GM10248 (cell line): ENCODE data around the gene LTBP1.

ENCODE experiments used
- CTCF ChIA-PET: fragments of 300-600 bp; sonication (Branson Sonifier 250); formaldehyde crosslinking; extraction: SDS; loops from one replicate; lab custom pipeline; 2021; ENCODE audit warnings: antibody characterized with exemption; lab: Yijun Ruan, JAX
- POLR2A ChIA-PET: fragments of 350-650 bp; sonication (Branson Sonifier 250); formaldehyde crosslinking; extraction: SDS; loops from one replicate; lab custom pipeline; 2020; ENCODE audit warnings: antibody characterized with exemption; lab: Yijun Ruan, JAX
- DNase-seq: peaks from one replicate; pipeline ENCODE4 v3.0.0; 2012; ENCODE audit errors: extremely low spot score
- TF ChIP-seq, protein P1 (sequence below): IDR thresholded peaks from 2 replicates; pipeline ENCODE4 v1.5.1; 2012; ENCODE audit warnings: mild to moderate bottlenecking, low read depth; ENCODE audit errors: extremely low read depth, missing control alignments, control extremely low read depth

Gene LTBP1

DNA sequence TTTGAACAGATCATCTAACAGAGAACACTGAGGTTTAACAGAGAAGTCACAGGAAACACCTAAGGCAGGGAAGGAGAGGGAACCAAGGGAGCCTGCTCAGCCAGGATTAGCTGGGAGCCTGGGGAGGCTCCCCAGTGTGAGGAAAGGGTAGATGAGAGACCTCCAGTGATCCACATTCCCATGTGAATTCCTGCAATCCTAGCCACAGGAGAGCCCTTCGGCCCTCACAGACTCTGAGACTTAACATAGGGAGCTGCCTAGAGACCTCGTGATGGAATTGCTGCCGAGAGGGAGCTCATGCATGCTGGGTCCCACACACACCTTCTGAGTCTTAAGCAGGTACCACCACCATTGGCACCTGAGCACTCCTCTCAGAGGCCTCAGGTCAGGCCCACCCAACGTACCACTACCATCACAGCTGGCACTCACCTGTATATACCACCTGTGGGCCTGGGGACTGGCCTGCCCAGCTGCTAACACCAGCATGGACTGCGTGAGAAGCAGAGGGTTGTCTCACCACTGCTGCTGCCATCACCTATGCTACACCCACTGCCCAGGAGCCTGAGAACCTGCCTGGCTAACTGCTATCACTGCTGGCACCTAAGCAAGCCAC, 303.8 kb downstream of the LTBP1 start:
- TF ChIP-seq, protein P1, sequence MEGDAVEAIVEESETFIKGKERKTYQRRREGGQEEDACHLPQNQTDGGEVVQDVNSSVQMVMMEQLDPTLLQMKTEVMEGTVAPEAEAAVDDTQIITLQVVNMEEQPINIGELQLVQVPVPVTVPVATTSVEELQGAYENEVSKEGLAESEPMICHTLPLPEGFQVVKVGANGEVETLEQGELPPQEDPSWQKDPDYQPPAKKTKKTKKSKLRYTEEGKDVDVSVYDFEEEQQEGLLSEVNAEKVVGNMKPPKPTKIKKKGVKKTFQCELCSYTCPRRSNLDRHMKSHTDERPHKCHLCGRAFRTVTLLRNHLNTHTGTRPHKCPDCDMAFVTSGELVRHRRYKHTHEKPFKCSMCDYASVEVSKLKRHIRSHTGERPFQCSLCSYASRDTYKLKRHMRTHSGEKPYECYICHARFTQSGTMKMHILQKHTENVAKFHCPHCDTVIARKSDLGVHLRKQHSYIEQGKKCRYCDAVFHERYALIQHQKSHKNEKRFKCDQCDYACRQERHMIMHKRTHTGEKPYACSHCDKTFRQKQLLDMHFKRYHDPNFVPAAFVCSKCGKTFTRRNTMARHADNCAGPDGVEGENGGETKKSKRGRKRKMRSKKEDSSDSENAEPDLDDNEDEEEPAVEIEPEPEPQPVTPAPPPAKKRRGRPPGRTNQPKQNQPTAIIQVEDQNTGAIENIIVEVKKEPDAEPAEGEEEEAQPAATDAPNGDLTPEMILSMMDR, result no peak
- CTCF ChIA-PET, result no interaction called here

DNA sequence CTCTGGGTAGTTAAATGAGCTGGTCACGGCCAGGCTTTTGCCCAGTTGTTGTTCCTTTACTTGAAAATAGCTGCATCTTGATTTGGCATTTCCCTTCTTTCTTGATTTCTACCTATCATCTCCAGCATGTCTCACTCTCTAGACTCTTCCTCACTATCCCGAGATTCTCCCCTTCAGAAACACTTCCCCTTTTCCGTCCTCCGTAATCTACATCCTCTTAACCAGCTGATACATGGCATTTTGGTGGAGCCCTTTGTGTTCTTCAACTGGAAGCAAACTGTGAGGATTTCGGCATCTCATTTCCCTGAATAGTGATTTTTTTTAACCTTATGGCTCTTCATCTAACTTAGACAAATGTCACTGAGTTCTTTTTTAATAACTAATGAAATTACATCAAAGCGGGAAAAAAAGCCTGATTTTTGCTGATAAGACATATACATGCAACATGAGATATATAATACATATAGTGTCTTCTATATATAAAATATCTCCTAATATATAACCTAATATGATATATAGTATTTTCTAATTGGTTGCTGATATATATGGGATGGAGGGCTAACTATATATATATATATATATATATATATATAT, 309.5 kb downstream of the LTBP1 start:
- POLR2A ChIA-PET, result no interaction called here
- CTCF ChIA-PET, result no interaction called here
- TF ChIP-seq, protein P1, result no peak
- DNase-seq, result no peak

More for the DNA sequence above, 303.8 kb downstream of the LTBP1 start:
- no peak for DNase-seq
- POLR2A ChIA-PET, result no interaction called here

DNA sequence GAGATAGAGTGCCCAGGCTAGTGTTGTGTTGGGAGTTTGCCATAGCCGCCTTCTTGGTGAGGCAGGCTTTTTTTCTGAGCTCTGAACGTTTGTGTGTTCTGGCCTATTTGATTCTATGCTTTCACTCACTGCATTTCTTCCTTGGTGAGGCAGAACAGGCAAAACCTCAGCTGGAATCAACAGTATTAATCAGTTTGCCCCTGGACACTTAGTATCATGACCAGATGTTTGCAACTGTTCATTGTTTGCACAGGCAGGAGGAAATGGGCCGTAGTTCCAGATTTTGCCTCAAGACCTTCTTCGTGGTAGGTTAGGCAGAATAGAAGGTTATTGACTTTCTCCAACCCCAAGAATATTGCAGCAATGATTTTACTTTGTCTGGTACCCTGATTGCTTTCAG, 311.6 kb downstream of the LTBP1 start:
- TF ChIP-seq, protein P1, result no peak
- POLR2A ChIA-PET, result no interaction called here
- CTCF ChIA-PET, result no interaction called here
- DNase-seq, result no peak

DNA sequence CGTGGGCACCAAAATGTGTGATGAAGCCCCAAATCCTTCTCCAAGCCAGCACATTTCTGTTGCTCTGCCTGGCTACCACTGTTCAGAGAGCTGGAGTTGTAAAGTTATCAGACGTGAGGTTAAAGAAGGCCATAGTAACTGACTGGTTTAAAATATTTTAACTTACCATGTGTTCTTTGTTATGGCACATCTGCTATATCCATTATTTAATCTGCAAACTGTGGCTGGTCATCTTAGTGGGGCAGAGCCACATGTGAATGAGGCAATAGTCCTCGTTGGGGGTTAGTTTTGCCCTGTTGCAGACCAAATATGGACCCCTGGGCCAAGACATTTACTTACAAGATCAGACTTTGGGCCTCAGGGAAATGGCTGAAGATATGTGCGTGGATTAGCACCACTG, 315.3 kb downstream of the LTBP1 start:
- CTCF ChIA-PET, result no interaction called here
- POLR2A ChIA-PET, result no interaction called here
- TF ChIP-seq, protein P1, result no peak
- no peak for DNase-seq

DNA sequence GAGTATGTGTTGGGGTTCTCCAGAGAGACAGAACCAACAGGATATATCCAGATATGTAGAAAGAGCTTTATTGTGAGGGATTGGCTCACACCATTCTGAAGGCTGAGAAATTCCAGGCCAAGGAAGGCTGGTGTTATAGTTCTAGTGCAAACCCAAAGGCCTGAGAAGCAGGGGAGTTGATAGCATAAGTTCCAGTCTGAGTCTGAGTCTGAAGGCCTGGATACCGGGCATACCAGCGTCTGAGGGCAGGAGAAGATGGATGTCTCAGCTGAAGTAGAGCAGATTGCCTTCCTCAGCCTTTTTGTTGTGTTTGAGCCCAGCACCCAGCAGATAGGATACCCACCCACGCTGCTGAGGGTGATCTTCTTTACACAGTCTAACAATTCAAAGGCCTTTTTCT, 318.0 kb downstream of the LTBP1 start:
- DNase-seq, result no peak
- ChIA-PET CTCF (no interaction called here), POLR2A (no interaction called here)
- TF ChIP-seq, protein P1, result no peak

DNA sequence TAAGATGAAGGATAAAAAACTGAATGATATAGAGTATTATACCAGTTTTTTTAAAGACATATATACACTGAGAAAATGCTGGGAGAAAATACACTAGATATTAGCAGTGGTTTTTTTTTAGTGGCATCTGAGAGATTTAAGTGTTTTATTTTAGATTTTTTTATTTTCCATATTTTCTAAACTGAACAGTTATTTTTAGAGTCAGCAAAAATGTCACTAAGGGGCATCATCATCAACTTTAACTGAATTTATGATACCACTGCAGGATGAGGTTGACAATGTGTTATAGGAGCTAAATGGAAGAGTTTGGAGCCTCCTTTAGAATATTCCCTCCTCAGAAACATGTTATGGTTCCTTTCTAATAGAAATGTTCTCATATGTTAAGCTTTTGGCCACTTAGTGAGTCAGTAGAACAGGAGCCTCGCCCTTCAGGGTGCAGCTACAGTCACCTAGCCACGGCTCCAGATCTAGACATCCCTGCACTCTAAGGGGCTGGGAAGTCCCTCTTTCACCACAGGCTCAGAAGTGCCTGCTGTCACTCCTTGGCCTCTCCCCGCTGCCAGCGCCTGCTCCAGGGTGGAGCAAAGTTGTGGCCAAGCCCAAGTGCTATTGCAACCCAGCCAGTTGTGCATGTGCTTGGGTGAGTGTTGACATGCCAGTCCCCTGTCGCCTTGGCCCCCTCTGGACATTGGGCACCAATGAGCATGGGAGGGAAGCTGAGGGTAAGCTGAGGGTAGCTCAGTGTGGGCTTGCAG, 319.0 kb downstream of the LTBP1 start:
- TF ChIP-seq, protein P1, result no peak
- CTCF ChIA-PET, result no interaction called here
- no peak for DNase-seq
- POLR2A ChIA-PET, result no interaction called here
